Ishikawa (cell line): ENCODE measurements around the gene ZNF385D.

Source experiments
- CEBPB ChIP-seq: IDR thresholded peaks from 2 replicates; pipeline ENCODE4 v1.6.1; 2012
- CREB1 ChIP-seq: IDR thresholded peaks from 2 replicates; pipeline ENCODE4 v1.6.1; 2012; ENCODE audit warnings: low read depth
- EGR1 ChIP-seq: IDR thresholded peaks from 2 replicates; pipeline ENCODE4 v1.6.1; 2012
- EP300 ChIP-seq: IDR thresholded peaks from 2 replicates; pipeline ENCODE4 v1.6.1; 2012; ENCODE audit warnings: borderline replicate concordance
- FOXM1 ChIP-seq: IDR thresholded peaks from 2 replicates; pipeline ENCODE4 v1.6.1; 2012; ENCODE audit warnings: low read depth, borderline replicate concordance
- MAX ChIP-seq: IDR thresholded peaks from 2 replicates; pipeline ENCODE4 v1.6.1; 2012
- NFIC ChIP-seq: IDR thresholded peaks from 2 replicates; pipeline ENCODE4 v1.6.1; 2012
- RAD21 ChIP-seq: IDR thresholded peaks from 2 replicates; pipeline ENCODE4 v1.6.1; 2012; ENCODE audit warnings: low read depth
- REST ChIP-seq: IDR thresholded peaks from 2 replicates; pipeline ENCODE4 v1.6.1; 2012; ENCODE audit warnings: low read depth, mild to moderate bottlenecking
- TAF1 ChIP-seq: IDR thresholded peaks from 2 replicates; pipeline ENCODE4 v1.6.1; 2012; ENCODE audit warnings: low read depth, mild to moderate bottlenecking
- TCF12 ChIP-seq: IDR thresholded peaks from 2 replicates; pipeline ENCODE4 v1.6.1; 2012; ENCODE audit warnings: low read depth
- TEAD4 ChIP-seq: IDR thresholded peaks from 2 replicates; pipeline ENCODE4 v1.6.1; 2012
- YY1 ChIP-seq: IDR thresholded peaks from 2 replicates; pipeline ENCODE4 v1.6.1; 2012; ENCODE audit warnings: low read depth
- ZBTB7A ChIP-seq: IDR thresholded peaks from 2 replicates; pipeline ENCODE4 v1.6.1; 2012; ENCODE audit warnings: low read depth
- TF ChIP-seq, protein P1 (sequence below): IDR thresholded peaks from 2 replicates; pipeline ENCODE4 v1.6.1; 2012

Gene ZNF385D

GRCh38 chr3:21643752-21644151, 107.3 kb downstream of the ZNF385D start:
- no peak for TF ChIP-seq CREB1
- TF ChIP-seq REST = no peak
- TF ChIP-seq CEBPB = no peak
- no peak for TF ChIP-seq EP300
- no peak for TF ChIP-seq RAD21
- no peak for TF ChIP-seq MAX
- TF ChIP-seq, protein P1, sequence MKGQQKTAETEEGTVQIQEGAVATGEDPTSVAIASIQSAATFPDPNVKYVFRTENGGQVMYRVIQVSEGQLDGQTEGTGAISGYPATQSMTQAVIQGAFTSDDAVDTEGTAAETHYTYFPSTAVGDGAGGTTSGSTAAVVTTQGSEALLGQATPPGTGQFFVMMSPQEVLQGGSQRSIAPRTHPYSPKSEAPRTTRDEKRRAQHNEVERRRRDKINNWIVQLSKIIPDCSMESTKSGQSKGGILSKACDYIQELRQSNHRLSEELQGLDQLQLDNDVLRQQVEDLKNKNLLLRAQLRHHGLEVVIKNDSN = no peak
- TF ChIP-seq NFIC = no peak
- no peak for TF ChIP-seq TEAD4
- TF ChIP-seq TCF12 = no peak
- TF ChIP-seq TAF1 = no peak
- no peak for TF ChIP-seq ZBTB7A
- no peak for TF ChIP-seq YY1
- TF ChIP-seq EGR1 = no peak
- TF ChIP-seq FOXM1 = no peak

DNA sequence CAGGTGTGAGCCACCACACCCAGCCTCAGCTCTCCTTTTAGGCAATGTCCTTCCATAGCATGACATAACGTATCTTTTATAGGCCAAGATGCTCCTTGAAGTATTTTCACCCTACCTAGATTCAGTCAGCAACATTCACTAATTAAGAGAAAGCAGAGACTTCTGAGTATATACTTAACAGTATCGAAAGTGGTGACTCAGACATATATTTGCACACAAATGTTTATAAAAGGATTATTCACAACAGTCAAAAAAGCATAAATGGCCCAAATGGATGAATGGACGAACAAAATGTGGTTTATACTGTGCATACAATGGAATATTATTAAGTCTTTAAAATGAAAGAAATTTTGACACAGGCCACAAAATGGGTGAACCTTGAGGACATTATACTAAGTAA, 108.6 kb downstream of the ZNF385D start:
- no peak for TF ChIP-seq CREB1
- no peak for TF ChIP-seq EGR1
- no peak for TF ChIP-seq REST
- TF ChIP-seq CEBPB = no peak
- TF ChIP-seq NFIC = no peak
- TF ChIP-seq, protein P1 = no peak
- no peak for TF ChIP-seq TAF1
- no peak for TF ChIP-seq ZBTB7A
- TF ChIP-seq TCF12 = no peak
- TF ChIP-seq RAD21 = no peak
- TF ChIP-seq FOXM1 = no peak
- no peak for TF ChIP-seq MAX
- no peak for TF ChIP-seq EP300
- no peak for TF ChIP-seq TEAD4
- TF ChIP-seq YY1 = no peak

DNA sequence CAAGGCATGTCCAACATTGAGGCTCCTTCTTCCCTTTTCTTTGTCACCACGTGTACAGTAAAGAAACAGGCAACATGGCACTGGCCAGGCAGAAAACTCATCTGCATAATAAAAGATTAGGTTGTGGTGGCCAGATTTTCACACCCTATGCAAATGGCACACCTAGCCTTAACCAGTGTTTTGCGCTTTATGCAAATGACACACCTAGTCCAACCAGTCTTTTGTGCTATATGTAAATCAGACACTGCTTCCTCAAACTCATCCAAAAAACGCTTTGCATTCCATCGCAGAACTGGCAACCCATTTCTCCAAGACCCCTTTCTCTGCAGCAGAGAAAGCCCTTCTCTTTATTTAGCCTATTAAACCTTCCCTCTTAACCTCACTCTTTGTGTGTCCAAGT, 109.1 kb downstream of the ZNF385D start:
- TF ChIP-seq NFIC = no peak
- no peak for TF ChIP-seq TAF1
- no peak for TF ChIP-seq REST
- no peak for TF ChIP-seq EP300
- no peak for TF ChIP-seq MAX
- TF ChIP-seq EGR1 = no peak
- TF ChIP-seq FOXM1 = no peak
- TF ChIP-seq ZBTB7A = no peak
- TF ChIP-seq CEBPB = no peak
- no peak for TF ChIP-seq YY1
- no peak for TF ChIP-seq TEAD4
- no peak for TF ChIP-seq RAD21
- no peak for TF ChIP-seq CREB1
- TF ChIP-seq, protein P1 = no peak
- TF ChIP-seq TCF12 = no peak

DNA sequence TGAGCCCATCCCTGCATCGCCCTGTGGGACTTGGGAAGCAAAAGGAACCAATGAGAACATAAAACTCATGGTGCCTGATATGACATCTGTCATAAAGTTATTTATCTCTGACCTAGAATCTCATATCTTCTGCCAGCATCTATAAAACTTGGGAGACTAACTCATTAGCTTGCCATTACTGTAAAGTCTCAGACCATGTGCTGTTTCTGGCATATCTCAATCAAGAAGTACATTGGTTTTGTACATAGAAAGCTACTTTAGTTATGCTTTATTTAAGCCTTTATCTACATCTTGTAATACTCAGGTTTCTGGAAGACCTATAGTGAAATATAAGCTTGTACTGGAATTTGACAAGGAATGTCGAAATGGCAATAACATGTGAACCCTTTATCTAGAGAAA, 112.5 kb downstream of the ZNF385D start:
- TF ChIP-seq TEAD4 (no peak), MAX (no peak), TAF1 (no peak), TCF12 (no peak), REST (no peak), EP300 (no peak), NFIC (no peak), RAD21 (no peak), YY1 (no peak), CEBPB (no peak), EGR1 (no peak), FOXM1 (no peak), CREB1 (no peak), ZBTB7A (no peak)
- TF ChIP-seq, protein P1 = no peak
